Activated CD4-positive, alpha-beta T cell treated with anti-CD3 and anti-CD28 coated beads, Interleukin-2, amount 50 U/mL, for 4 hours (primary cell): ENCODE measurements around the gene BTD.
"Not testable (repeated sequence)": the region's sequence is repeated elsewhere in the genome, so short reads cannot be mapped to it uniquely, and the experiment has no call there.

Experiments
- DNase-seq, 2 experiments: peaks; one replicate each; pipeline ENCODE4 v3.0.0-alpha.2; 2020

Gene BTD, protein sequence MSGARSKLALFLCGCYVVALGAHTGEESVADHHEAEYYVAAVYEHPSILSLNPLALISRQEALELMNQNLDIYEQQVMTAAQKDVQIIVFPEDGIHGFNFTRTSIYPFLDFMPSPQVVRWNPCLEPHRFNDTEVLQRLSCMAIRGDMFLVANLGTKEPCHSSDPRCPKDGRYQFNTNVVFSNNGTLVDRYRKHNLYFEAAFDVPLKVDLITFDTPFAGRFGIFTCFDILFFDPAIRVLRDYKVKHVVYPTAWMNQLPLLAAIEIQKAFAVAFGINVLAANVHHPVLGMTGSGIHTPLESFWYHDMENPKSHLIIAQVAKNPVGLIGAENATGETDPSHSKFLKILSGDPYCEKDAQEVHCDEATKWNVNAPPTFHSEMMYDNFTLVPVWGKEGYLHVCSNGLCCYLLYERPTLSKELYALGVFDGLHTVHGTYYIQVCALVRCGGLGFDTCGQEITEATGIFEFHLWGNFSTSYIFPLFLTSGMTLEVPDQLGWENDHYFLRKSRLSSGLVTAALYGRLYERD

DNA sequence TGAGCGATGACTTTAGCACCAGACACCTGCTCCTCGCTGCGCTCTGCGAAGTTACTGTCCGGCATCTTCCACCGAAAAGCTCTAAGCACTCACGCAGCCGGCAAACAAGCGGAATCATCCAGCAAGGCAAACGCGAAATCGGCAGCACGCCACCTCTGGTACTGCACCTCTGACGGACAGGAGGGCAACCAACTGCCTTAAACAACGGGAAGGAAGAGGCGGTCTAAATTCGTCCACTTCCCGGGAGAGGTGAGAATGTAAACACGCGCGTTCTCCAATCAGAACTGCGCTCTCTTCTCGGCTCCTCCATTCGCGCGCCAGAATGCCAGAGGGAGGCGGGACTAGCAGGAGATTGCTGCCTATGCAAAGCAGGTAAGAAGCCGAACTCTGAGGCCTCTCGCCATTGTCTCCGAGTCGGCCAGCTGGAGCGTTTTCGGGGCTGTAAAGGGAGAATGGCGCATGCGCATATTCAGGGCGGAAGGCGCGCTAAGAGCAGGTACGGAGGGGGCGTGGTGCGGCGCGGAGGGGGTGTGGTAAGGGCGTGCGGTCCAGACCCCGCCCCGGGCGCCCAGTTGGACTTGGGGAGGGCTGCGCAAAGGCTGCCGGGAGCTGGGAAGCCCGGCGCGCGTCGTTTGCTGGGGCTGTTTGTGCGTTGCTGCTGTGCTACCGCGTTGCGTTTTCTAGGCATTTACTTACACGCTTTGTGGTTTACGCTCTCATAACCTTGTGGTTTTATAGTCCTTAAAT lies at the start of gene BTD, which contains the start of gene HACL1:
TSS of gene BTD (plus strand) at position 347 of the 747 bp plus-strand sequence. CDS start 33,695 bp downstream, outside the sequence.
TSS of gene HACL1 (minus strand) at position 171 of the 747 bp plus-strand sequence. CDS start at position 65, 106 bp downstream.
- DNase-seq, result peak; percentile 98

GRCh38 chr3:15551902-15552301 lies 49.6 kb upstream of the BTD start:
- DNase-seq, result no peak

DNA sequence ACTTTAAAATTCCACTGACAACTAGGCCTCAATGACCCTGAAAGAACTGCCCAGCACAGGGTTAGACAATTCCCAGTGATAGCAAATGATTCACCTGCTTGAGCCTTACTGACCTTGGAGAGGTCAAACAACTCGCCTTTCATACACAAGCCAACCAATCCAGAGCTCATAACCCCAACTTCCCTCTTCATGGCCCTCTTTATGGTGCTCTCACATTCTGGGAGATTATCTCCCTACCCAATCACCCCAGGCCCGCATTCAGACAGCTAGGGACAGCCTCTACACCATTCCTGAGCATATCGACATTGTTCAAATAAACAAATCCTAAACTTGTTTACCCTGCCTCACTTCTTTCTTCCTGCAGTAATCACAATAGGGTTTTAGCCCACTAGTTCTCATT lies 47.8 kb upstream of the BTD start:
- no peak for DNase-seq

DNA sequence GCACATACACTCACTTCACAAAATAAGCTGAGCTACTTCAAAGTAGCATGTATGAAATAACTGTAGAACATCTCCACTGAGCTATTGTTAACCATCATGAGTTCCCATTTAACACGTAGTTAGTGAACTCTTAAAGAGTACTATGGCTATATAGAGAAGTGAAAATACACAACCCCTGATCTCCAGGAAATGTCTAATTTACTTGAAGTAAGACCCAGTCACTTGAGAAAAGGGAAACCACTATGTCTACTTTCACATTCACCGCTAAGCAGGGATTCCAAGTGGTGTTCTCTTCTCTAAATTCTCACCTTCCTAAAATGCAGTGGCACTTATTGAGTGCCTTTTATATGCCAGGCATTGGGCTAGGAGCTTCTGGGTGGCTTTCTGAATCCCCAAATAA lies 45.0 kb upstream of the BTD start:
- no peak for DNase-seq

- DNase-seq, result peak; percentile 45 to 47
Measured at GRCh38 chr3:15557511-15557946, 44.0 kb upstream of the BTD start.

- no peak for DNase-seq
Measured at GRCh38 chr3:15558581-15558980, 43.0 kb upstream of the BTD start.

GRCh38 chr3:15562560-15562959 lies 39.0 kb upstream of the BTD start:
- DNase-seq, result no peak

DNA sequence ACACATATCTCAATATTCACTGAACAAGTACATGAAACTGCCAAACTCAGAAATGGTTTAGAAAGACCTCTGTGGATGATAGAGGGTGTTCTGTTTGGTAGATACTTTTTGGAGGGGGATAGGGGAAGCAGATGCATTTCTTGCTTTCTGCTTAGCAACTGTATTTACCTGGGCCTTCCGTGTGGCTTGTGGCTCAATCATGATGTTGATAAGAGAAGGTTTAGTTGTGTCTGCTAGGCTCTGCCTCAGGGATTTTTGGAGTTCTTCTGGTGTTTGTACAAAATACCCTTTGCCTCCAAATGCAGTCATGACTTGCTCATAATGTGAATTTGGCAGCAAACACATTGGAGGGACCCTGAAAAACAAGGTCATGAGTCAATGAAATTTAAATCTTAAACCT lies 38.4 kb upstream of the BTD start:
- no peak for DNase-seq

GRCh38 chr3:15572138-15572537 lies 29.4 kb upstream of the BTD start:
- DNase-seq, result no peak

DNA sequence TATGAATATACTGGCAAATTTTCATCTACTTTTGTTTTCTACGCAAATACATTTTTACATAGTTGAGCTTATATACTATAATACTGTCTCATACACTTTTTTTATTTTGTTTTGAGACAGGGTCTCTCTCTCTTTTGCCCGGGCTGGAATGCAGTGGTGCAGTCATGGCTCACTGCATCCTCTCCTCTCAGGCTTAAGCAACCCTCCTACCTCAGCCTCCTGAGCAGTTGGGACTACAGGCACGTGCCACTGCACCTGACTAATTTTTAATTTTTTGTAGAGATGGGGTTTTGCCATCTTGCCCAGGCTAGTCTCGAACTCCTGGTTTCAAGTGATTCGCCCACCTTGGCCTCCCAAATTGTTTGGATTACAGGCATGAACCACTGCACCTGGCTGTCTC lies 26.1 kb upstream of the BTD start:
- no peak for DNase-seq

DNA sequence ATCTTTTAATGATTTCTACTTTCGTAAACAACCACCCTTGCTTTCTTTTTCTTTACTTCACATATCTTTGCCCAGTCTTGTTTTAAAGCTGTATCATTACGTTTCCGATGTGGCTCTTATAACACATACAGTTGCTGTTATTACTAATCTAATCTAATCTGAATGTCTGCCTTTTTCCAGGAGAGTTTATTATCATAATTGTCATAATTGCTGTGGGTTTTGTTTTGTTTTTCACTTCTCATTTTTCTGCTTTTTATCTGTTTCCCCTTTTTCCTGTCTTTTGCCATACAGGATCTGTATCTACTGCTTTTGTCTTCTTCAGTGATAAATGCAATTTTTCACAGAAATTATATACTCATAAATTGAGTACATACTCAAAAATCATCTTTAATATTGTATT lies 25.1 kb upstream of the BTD start:
- no peak for DNase-seq

GRCh38 chr3:15578289-15578867 lies 23.2 kb upstream of the BTD start:
- DNase-seq, result no peak

GRCh38 chr3:15579051-15579450 lies 22.5 kb upstream of the BTD start:
- DNase-seq, result no peak

DNA sequence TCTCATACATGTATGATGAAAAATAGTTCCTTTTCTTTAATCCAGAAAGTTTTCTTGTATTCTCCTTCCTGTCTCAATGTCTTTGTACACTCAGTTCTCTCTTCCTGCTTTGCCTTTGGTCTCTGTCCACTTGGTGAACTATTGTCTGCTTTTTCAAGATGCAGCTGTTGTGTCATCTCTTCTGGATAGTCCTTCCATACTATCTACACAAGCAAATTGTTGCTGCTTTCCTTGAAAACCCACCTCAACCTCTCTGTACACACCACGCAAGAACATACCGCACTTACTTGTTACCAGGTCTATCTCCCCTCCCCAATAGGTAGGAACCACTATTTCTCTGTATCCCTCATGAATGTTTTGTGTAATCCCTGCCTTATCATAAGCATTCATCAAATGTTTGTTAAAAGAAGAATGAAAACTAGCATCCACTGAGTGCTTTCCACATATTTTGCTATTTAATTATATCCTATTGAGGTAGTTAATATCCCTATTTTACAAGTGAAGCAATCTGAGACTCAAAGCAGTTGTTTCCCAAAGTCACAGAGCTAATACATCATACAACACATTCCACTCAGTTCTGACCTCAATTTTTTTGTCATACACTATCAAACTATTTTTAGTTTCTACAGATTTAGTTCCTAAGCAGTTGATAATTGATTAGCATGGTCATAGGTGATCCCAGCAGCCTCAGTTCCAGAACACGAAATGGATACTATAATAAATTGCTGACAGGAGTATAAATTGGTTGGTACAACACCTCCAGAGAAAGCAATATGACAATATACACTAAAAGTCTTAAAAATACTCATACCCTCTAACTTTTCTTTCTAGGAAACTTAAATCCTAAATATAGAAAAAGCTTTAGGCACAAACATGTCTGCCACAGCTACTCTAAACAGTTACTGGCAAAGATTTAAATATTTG lies 19.8 kb upstream of the BTD start:
- DNase-seq, result no peak

DNA sequence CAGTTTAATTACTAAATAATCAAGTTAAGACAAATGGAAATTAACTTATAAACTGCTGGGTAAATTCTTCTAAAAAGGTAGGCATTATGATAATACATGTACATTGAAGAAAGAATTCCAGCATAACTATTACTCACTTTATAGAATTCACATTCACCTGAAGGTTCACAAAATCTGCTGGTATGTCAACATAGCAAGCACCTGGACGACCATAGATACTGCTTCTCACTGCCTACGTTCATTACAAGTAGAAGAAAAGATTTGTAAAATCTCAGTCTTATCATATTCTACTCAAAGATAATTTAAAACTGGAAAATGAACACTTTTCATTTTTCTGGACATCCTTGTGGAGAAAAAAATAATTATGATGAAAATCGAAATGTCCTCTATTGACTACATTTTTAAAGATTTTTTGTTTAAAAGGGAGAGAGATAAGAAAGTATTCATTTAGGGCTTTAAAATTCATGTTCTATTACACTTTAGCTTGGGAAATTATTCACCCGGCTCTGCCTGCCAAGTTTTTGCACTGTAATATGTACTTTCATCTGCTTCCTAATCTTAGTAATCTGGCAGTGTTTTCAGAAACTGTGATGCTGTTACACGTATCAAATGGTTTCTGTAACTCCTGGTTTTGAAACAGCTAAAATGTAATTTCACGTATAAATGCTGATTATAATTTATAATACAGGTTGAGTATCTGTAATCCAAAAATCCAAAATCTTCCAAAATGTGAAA lies 16.3 kb upstream of the BTD start:
- DNase-seq, result no peak

- DNase-seq, result no peak
Measured at GRCh38 chr3:15591242-15591641, 10.3 kb upstream of the BTD start.

- no peak for DNase-seq
Measured at GRCh38 chr3:15591928-15592327, 9.6 kb upstream of the BTD start.

GRCh38 chr3:15592968-15593367 lies 8.6 kb upstream of the BTD start:
- no peak for DNase-seq

- DNase-seq, result no peak
Measured at GRCh38 chr3:15595955-15596354, 5.6 kb upstream of the BTD start.

GRCh38 chr3:15601046-15601398 lies 523 bp upstream of the BTD start:
- DNase-seq, result no peak

GRCh38 chr3:15602146-15602536 lies 596 bp downstream of the BTD start:
- no peak for DNase-seq

DNA sequence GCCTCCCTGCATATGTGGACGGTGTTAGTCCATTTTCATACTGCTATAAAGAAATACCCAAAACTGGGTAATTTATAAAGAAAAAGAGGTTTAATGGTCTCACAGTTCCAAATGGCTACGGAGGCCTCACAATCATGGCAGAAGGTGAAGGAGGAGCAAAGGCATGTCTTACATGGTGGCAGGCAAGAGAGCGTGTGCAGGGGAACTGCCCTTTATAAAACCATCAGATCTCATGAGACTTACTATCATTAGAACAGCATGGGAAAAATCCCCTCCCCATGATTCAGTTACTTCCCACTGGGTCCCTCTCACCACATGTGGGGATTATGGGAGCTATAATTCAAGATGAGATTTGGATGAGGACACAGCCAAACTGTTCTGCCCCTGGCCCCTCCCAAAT lies 1.3 kb downstream of the BTD start:
- DNase-seq, result not testable (repeated sequence)
